ENCODE results near the gene ARL5A. TPM values are rescaled to one million over a fixed set of nuclear protein-coding genes. Genes with fewer than 3 reads are reported as not detected.
"Not testable (repeated sequence)": the region's sequence is repeated elsewhere in the genome, so short reads cannot be mapped to it uniquely, and the experiment has no call there.

ARL5A gene
- total RNA-seq, 1 donor from 2014 or later = 51.0 TPM

- CTCF ChIA-PET = interaction anchor here (0.7 kb wide), 1 partner anchor 8 kb away, joined by 3 read pairs; no protein-coding TSS in a partner anchor
- POLR2A ChIA-PET = no interaction called here
- Mint-ChIP-seq H3K4me3 (no peak overlapping the region), H3K9me3 (no peaks in the 10 kb centered on the region), H3K27me3 (no peaks in the 10 kb centered on the region), H3K4me1 (peaks cover 2% of the 10 kb centered on the region), H3K36me3 (ENCODE audit: low read depth) (peaks cover 55% of the 10 kb centered on the region), H3K27ac (no peak overlapping the region)
- DNase-seq (no peak), ATAC-seq (ENCODE audit: low read depth) (no peak)
- intact Hi-C loops (cut with micrococcal nuclease) = no loop called here
- no peak for TF ChIP-seq CTCF (IDR thresholded peaks at IDR 0.05)
Observed at GRCh38 chr2:151799886-151800292, 28.3 kb downstream of the ARL5A start.

- Mint-ChIP-seq H3K4me3 (no peak overlapping the region), H3K27ac (no peak overlapping the region), H3K9me3 (no peaks in the 10 kb centered on the region), H3K36me3 (ENCODE audit: low read depth) (peaks cover 35% of the 10 kb centered on the region), H3K27me3 (no peaks in the 10 kb centered on the region), H3K4me1 (peaks cover 2% of the 10 kb centered on the region)
- ChIA-PET CTCF (no interaction called here), POLR2A (no interaction called here)
- DNase-seq (no peak), ATAC-seq (ENCODE audit: low read depth) (no peak)
- no peak for TF ChIP-seq CTCF (IDR thresholded peaks at IDR 0.05)
- intact Hi-C loops (cut with micrococcal nuclease) = no loop called here
Observed at GRCh38 chr2:151796774-151797173, 31.4 kb downstream of the ARL5A start.

GRCh38 chr2:151795646-151796240, 32.5 kb downstream of the ARL5A start:
- Mint-ChIP-seq H3K4me1 (peaks cover 2% of the 10 kb centered on the region), H3K27ac (no peak overlapping the region), H3K9me3 (no peaks in the 10 kb centered on the region), H3K36me3 (ENCODE audit: low read depth) (peaks cover 29% of the 10 kb centered on the region), H3K4me3 (no peak overlapping the region), H3K27me3 (no peaks in the 10 kb centered on the region)
- intact Hi-C loops (cut with micrococcal nuclease) = loop anchor here (1.0 kb wide), 1 partner anchor 48 kb away; no protein-coding TSS in a partner anchor
- ATAC-seq (ENCODE audit: low read depth) (no peak), DNase-seq (no peak)
- ChIA-PET POLR2A (no interaction called here), CTCF (no interaction called here)
- TF ChIP-seq CTCF (IDR thresholded peaks at IDR 0.05) = no peak

GRCh38 chr2:151794422-151794821, 33.8 kb downstream of the ARL5A start:
- ATAC-seq (ENCODE audit: low read depth); H3K9me3 Mint-ChIP-seq; CTCF ChIA-PET; H3K27me3 Mint-ChIP-seq; intact Hi-C loops (cut with micrococcal nuclease); H3K4me1 Mint-ChIP-seq; H3K4me3 Mint-ChIP-seq; H3K27ac Mint-ChIP-seq; DNase-seq: not testable (repeated sequence)
- peaks cover 23% of the 10 kb centered on the region for H3K36me3 Mint-ChIP-seq (ENCODE audit: low read depth)
- POLR2A ChIA-PET = interaction anchor here (1.1 kb wide), 1 partner anchor 27 kb away, joined by 4 read pairs; no protein-coding TSS in a partner anchor

- H3K36me3 Mint-ChIP-seq (ENCODE audit: low read depth) = peaks cover 21% of the 10 kb centered on the region
- H3K4me1 Mint-ChIP-seq = peaks cover 4% of the 10 kb centered on the region
- H3K4me3 Mint-ChIP-seq = no peak overlapping the region
- CTCF ChIA-PET = interaction anchor here (1.2 to 1.6 kb wide), 3 partner anchors 27 to 179 kb away, joined by 4 to 8 read pairs (median 4); no protein-coding TSS in a partner anchor
- no peak for TF ChIP-seq CTCF (IDR thresholded peaks at IDR 0.05)
- no peak for DNase-seq
- intact Hi-C loops (cut with micrococcal nuclease) = no loop called here
- POLR2A ChIA-PET = interaction anchor here (1.1 kb wide), 1 partner anchor 26 kb away, joined by 4 read pairs; no protein-coding TSS in a partner anchor
- no peak overlapping the region for H3K27ac Mint-ChIP-seq
- no peak for ATAC-seq (ENCODE audit: low read depth)
- no peaks in the 10 kb centered on the region for H3K9me3 Mint-ChIP-seq
- H3K27me3 Mint-ChIP-seq = no peaks in the 10 kb centered on the region
Observed at GRCh38 chr2:151793123-151793522, 35.1 kb downstream of the ARL5A start.
